Uterus (tissue), 4 donors: ENCODE measurements around the gene FOS. TPM values are rescaled to one million over a fixed set of nuclear protein-coding genes. Genes with fewer than 3 reads are reported as not detected.
A peak's percentile ranks its signal among the peaks of the same experiment; 100 is the strongest.
"Not testable (repeated sequence)": the region's sequence is repeated elsewhere in the genome, so short reads cannot be mapped to it uniquely, and the experiment has no call there.

ENCODE experiments used
- DNase-seq, 2 donors: peaks; one replicate each; pipeline ENCODE4 v3.0.0-alpha.2; 2019 to 2020
- H3K27ac ChIP-seq, 2 donors: fragments of 200-600 bp; sonication (generic); 1 replicate in 1 of 2; 2 replicates in 1 of 2; pipeline ENCODE4 v1.5.1; 2016 to 2018
- H3K27me3 ChIP-seq, 2 donors: fragments of 200-600 bp; sonication (generic); one replicate each; pipeline ENCODE4 v1.5.1; 2018 to 2019; ENCODE audit warnings: control low read depth in 1 of 2
- H3K36me3 ChIP-seq, 2 donors: fragments of 200-600 bp; sonication (generic); one replicate each; pipeline ENCODE4 v1.5.1; 2019; ENCODE audit warnings: control low read depth in 1 of 2
- H3K4me1 ChIP-seq, 2 donors: fragments of 200-600 bp; sonication (generic); one replicate each; pipeline ENCODE4 v1.5.1; 2018 to 2019; ENCODE audit warnings: control low read depth in 1 of 2
- H3K4me3 ChIP-seq, 2 donors: fragments of 200-600 bp; sonication (generic); 1 replicate in 1 of 2; 2 replicates in 1 of 2; pipeline ENCODE4 v1.5.1; 2018 to 2019; ENCODE audit warnings: mild to moderate bottlenecking in 1 of 2
- H3K9me3 ChIP-seq, 2 donors: fragments of 200-600 bp; sonication (generic); one replicate each; pipeline ENCODE4 v1.5.1; 2019; ENCODE audit warnings: control low read depth in 1 of 2
- POLR2A ChIP-seq, 2 donors: fragments of 450-650 bp; IDR thresholded peaks; one replicate each; pipeline ENCODE4 v1.6.1; 2016; ENCODE audit warnings: antibody characterized with exemption in 2 of 2, mild to moderate bottlenecking in 1 of 2, moderate library complexity in 1 of 2
- intact Hi-C: fragments of 100-400 bp; cut with DNase I; formaldehyde crosslinking; loops from one replicate; pipeline ENCODE4 v1.15.1; 2023; ENCODE audit warnings: low total_unique reads
- total RNA-seq, 4 donors: library from RNA; depleted of rRNA in 3 of 4; stranded (reverse); fragments of >200 nt in 3 of 4; gene quantifications; one replicate each; pipeline versions ENCODE4 v1.1.0 to v1.2.4, GENCODE V29; 2014 to 2023
- TF ChIP-seq, protein P1 (sequence below), 4 experiments: fragments of 200-600 bp in 2 of 4; fragments of 450-650 bp in 2 of 4; sonication (generic) in 2 of 4; IDR thresholded peaks; one replicate each; pipeline ENCODE4 v1.5.1; 2016 to 2019; ENCODE audit warnings: antibody characterized with exemption in 4 of 4, mild to moderate bottlenecking in 2 of 4, moderate library complexity in 1 of 4
- donor health status: DM: yes; HTN: yes; CAD: no.

FOS gene
- total RNA-seq, 4 donors from 2014 or later: 29.2 to 1,111 (median 137) TPM

DNA sequence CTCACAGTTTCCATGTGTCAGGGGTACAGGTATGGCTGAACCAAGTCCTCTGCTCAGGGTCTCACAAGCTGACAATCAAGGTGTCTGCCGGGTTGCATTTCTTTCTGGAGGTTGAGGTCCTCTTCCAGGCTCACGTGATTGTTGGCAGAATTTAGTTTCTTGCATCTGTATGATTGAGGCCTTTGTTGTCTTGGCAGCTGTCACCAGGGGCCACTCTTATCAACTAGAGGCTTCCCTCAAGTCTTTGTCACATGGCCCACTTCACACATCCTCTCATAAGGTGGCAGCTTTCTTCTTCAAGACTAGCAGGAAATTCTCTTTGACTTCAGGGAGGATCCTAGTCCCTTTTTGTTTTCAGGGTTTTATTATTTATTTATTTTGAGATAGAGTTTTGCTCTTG, 46.0 kb upstream of the FOS start:
- Histone ChIP-seq H3K9me3 (no peaks in the 10 kb centered on the region), H3K36me3 (no peaks in the 10 kb centered on the region), H3K4me1 (no peaks in the 10 kb centered on the region), H3K27me3 (no peaks in the 10 kb centered on the region), H3K4me3 (no peak overlapping the region), H3K27ac (no peak overlapping the region)
- intact Hi-C loops: no loop called here
- no peak for DNase-seq
- TF ChIP-seq, protein P1, sequence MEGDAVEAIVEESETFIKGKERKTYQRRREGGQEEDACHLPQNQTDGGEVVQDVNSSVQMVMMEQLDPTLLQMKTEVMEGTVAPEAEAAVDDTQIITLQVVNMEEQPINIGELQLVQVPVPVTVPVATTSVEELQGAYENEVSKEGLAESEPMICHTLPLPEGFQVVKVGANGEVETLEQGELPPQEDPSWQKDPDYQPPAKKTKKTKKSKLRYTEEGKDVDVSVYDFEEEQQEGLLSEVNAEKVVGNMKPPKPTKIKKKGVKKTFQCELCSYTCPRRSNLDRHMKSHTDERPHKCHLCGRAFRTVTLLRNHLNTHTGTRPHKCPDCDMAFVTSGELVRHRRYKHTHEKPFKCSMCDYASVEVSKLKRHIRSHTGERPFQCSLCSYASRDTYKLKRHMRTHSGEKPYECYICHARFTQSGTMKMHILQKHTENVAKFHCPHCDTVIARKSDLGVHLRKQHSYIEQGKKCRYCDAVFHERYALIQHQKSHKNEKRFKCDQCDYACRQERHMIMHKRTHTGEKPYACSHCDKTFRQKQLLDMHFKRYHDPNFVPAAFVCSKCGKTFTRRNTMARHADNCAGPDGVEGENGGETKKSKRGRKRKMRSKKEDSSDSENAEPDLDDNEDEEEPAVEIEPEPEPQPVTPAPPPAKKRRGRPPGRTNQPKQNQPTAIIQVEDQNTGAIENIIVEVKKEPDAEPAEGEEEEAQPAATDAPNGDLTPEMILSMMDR (IDR thresholded peaks at IDR 0.05): no peak
- TF ChIP-seq POLR2A (IDR thresholded peaks at IDR 0.05): no peak

DNA sequence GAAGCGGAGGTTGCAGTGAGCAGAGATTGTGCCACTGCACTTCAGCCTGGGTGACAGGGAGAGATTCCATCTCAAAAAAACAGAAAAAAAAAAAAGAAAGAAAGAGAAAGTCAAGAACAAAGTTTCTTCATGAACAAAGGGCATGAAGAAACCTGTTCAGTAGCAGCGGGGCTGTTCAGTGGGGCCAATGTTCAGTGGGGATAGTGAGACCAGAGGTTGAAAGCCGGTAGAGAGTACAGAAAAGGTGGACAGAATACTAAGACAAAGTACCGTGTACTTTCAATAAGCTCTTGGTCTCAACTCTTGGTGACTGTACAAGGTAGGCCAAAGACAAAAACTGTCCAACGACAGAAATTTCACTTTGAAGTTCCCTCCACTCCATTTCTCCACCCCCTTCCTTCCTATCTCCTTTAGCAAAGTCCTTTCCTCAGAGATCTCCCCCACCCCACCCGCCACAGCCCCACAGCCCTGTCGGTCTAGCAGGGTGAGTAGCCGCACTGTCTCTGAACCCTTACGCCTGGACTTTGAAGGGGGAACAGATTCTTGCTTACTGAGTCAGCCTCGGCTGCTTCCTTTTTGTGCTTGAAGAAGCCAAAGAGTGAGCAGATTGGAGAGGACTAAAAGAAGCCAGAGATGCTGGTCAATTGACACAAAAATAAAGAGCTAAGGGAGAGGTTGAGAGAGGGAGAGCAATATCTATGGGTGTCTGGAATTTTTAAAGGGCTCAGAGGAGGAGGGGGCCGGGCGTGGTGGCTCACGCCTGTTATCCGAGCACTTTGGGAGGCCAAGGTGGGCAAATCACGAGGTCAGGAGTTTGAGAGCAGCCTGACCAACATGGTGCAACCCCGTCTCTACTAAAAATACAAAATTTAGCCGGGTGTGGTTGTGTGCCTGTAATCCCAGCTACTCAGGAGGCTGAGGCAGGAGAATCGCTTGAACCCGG, 44.2 kb upstream of the FOS start:
- Histone ChIP-seq H3K36me3 (no peaks in the 10 kb centered on the region), H3K4me1 (no peaks in the 10 kb centered on the region), H3K9me3 (no peaks in the 10 kb centered on the region), H3K27ac (no peak overlapping the region), H3K27me3 (no peaks in the 10 kb centered on the region), H3K4me3 (no peak overlapping the region)
- DNase-seq: peak in 1 of 2 donors; percentile 26
- intact Hi-C loops: no loop called here
- TF ChIP-seq POLR2A (IDR thresholded peaks at IDR 0.05): no peak
- TF ChIP-seq, protein P1 (IDR thresholded peaks at IDR 0.05): no peak

DNA sequence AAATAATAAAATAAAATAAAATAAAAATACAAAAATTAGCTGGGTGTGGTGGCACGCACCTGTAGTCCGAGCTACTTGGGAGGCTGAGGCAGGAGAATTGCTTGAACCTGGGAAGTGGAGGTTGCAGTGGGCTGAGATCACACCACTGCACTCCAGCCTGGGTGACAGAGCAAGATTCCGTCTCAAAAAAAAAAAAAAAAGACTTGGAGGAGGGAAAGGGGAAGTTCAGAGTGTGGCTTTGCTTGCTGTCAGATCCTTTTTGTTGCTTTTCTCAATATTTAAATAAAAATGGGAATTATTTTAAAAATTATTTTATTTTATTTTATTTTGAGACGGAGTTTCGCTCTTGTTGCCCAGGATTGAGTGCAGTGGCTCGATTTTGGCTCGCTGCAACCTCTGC, 43.4 kb upstream of the FOS start:
- H3K27me3 ChIP-seq, intact Hi-C loops, H3K36me3 ChIP-seq, H3K4me3 ChIP-seq, H3K9me3 ChIP-seq, H3K4me1 ChIP-seq, H3K27ac ChIP-seq, DNase-seq: not testable (repeated sequence)

DNA sequence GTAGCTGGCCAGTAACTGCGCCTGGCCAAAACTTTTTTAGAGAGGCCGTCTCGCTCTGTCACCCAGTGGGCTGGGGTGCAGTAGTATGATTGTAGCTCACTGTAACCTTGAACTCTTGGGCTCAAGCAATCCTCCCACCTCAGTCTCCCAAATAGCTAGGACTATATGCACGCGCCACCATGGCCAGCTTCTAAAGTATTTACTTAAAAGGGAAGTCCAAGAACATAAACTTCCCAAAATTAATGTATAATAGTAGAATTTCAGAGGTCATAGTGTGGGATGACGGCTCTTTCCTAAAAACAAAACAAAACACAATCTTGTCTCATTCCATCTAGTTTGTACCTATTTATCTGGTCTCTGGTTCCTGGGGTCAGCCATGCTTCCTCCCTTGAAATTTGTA, 42.2 kb upstream of the FOS start:
- no peaks in the 10 kb centered on the region for H3K9me3 ChIP-seq
- DNase-seq: no peak
- intact Hi-C loops: no loop called here
- H3K27me3 ChIP-seq: no peaks in the 10 kb centered on the region
- H3K27ac ChIP-seq: peak overlapping the region in 1 of 2 donors; percentile 50
- TF ChIP-seq, protein P1 (IDR thresholded peaks at IDR 0.05): no peak
- no peak for TF ChIP-seq POLR2A (IDR thresholded peaks at IDR 0.05)
- H3K4me3 ChIP-seq: no peak overlapping the region
- no peaks in the 10 kb centered on the region for H3K4me1 ChIP-seq
- no peaks in the 10 kb centered on the region for H3K36me3 ChIP-seq

DNA sequence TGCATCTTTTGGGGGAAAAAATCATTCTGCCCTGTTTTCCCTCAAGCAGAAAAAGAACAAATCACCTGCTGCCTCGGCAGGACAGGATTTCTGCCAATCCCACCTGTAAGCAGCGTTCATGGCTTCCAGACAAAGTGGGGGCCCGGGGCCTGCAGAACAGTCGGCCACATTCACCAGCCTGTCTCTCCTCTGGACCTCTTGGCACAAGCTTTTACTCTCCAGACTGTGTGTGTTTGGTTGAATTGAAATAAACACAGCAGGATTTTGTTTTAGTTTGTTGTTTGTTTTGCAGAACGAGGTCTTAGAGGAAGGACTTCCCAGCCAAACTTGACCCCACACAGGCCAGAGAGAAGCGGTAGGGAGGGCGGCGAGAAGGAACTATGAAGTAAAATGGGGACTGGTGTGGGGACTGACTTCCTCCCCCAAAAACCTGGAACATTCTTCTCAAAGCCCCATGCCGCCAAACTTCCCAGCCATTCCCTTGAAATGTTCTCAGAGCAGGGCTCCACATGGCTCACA, 41.7 kb upstream of the FOS start:
- Histone ChIP-seq H3K4me1 (no peaks in the 10 kb centered on the region), H3K27me3 (no peaks in the 10 kb centered on the region), H3K27ac (peak overlapping the region; percentile 50 to 53), H3K4me3 (no peak overlapping the region), H3K9me3 (no peaks in the 10 kb centered on the region), H3K36me3 (no peaks in the 10 kb centered on the region)
- TF ChIP-seq, protein P1 (IDR thresholded peaks at IDR 0.05): no peak
- no peak for TF ChIP-seq POLR2A (IDR thresholded peaks at IDR 0.05)
- DNase-seq: no peak
- intact Hi-C loops: no loop called here
